Upper lobe of left lung (tissue), 4 donors: Measurements from ENCODE around the gene MBD3L2.
A peak's percentile ranks its signal among the peaks of the same experiment; 100 is the strongest.

ENCODE experiments used
- EP300 ChIP-seq, 4 donors: sonication (generic); formaldehyde crosslinking; IDR thresholded peaks; one replicate each; pipeline ENCODE4 v1.5.1; 2017; ENCODE audit warnings: antibody characterized with exemption in 4 of 4, control low read depth in 2 of 4
- POLR2A ChIP-seq, 4 donors: fragments of 450-650 bp; IDR thresholded peaks; one replicate each; pipeline ENCODE4 v1.5.1; 2016 to 2017; ENCODE audit warnings: antibody characterized with exemption in 4 of 4, mild to moderate bottlenecking in 2 of 4

DNA sequence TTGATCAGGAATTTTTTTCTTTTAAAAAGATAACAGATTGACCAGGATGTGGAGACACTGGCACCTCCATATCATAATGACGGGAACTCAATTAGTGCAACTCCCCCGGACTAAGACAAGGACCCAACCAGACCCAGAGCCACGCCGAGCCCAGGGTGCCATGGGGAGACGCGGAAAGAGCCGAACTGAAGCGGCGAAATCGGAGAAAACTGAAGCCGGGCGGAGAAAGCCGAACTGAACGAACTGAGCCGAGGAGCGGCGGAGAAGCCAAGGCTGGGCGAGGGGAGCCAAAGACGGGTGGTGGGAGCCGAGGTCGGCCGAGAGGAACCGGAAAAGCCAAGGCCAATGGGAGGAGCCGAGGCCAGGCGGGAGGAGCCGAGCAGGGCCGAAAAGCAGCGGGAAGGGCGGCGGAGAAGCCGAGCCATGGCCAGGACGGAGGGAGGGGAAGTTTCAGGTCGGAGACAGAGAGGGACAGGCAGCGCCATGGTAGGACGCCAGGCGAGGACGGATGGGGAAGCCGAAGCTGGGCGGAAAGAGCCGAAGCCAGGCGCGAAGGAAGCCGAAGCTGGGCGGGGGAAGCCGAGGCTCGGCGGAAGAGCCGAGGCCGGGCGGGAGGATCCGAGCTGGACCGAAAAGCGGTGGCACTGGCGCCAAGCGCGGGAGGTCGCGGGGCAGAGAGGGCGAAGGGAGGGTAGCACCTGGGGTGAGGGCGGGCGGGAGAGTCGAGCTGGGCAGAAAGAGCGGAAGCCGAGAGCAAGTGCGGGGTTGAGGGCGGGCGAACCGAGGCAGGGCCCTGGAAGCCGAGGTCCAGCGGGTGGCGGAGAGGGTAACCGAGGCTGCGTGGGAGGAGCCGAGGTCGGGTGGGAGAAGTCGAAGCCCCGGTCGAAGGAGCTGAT is 49.8 kb downstream of the MBD3L2 start:
- TF ChIP-seq POLR2A (IDR thresholded peaks at IDR 0.05) (peak in 1 of 4 donors; percentile 76), EP300 (IDR thresholded peaks at IDR 0.05) (no peak)
